CD14-positive monocyte (primary cell): ENCODE results near the gene RFNG. TPM values are rescaled to one million over a fixed set of nuclear protein-coding genes. Genes with fewer than 3 reads are reported as not detected.

Source experiments
- DNase-seq, 3 donors: peaks; one replicate each; pipeline ENCODE4 v3.0.0-alpha.2; 2011 to 2022
- H2AFZ ChIP-seq: 2 replicates; pipeline ENCODE4 v1.6.0; 2012; ENCODE audit warnings: mild to moderate bottlenecking, low read depth, low read length, inconsistent platforms; ENCODE audit not compliant: insufficient read depth, poor library complexity, severe bottlenecking
- H3K27ac ChIP-seq, 2 donors: 1 replicate in 1 of 2; 2 replicates in 1 of 2; pipeline ENCODE4 v1.5.1; 2012 to 2013; ENCODE audit warnings: low read length in 2 of 2, control low read depth in 1 of 2, inconsistent platforms in 1 of 2, low read depth in 1 of 2, mild to moderate bottlenecking in 1 of 2
- H3K27me3 ChIP-seq, 2 donors: one replicate each; pipeline versions ENCODE4 v1.6.0 to v1.6.1; 2011 to 2013; ENCODE audit warnings: low read length in 2 of 2; ENCODE audit not compliant: control insufficient read depth in 2 of 2, insufficient read depth in 2 of 2
- H3K36me3 ChIP-seq, 2 donors: replicated peaks in 1 of 2; 1 replicate in 1 of 2; 2 replicates in 1 of 2; pipeline versions ENCODE4 v1.5.1 to v1.6.1; 2012 to 2013; ENCODE audit warnings: low read length in 2 of 2, control low read depth in 1 of 2, inconsistent platforms in 1 of 2, mild to moderate bottlenecking in 1 of 2; ENCODE audit not compliant: insufficient read depth in 2 of 2, control insufficient read depth in 1 of 2
- H3K4me1 ChIP-seq, 2 donors: 1 replicate in 1 of 2; 2 replicates in 1 of 2; pipeline versions ENCODE4 v1.5.1 to v1.6.1; 2012 to 2013; ENCODE audit warnings: low read length in 2 of 2, control low read depth in 1 of 2, inconsistent platforms in 1 of 2, mild to moderate bottlenecking in 1 of 2, moderate library complexity in 1 of 2; ENCODE audit not compliant: insufficient read depth in 2 of 2, control insufficient read depth in 1 of 2
- H3K4me2 ChIP-seq: replicated peaks from 2 replicates; pipeline ENCODE3; 2012; ENCODE audit warnings: low read length, moderate library complexity, mild to moderate bottlenecking; ENCODE audit not compliant: poor library complexity, severe bottlenecking; ENCODE audit errors: extremely low read depth
- H3K4me3 ChIP-seq, 3 experiments: fragments of 200-600 bp in 1 of 3; sonication (generic) in 1 of 3; replicated peaks in 1 of 3; 1 replicate in 2 of 3; 2 replicates in 1 of 3; pipeline ENCODE4 v1.5.1; 2011 to 2013; ENCODE audit warnings: low read length in 3 of 3, mild to moderate bottlenecking in 3 of 3, control low read depth in 2 of 3, low read depth in 2 of 3, inconsistent platforms in 1 of 3, moderate library complexity in 1 of 3
- H3K79me2 ChIP-seq: 2 replicates; pipeline ENCODE4 v1.6.0; 2012; ENCODE audit warnings: mild to moderate bottlenecking, control low read depth, inconsistent platforms, low read length, moderate library complexity; ENCODE audit not compliant: insufficient read depth
- H3K9ac ChIP-seq: 2 replicates; pipeline ENCODE4 v1.6.0; 2017; ENCODE audit warnings: low read length, mild to moderate bottlenecking; ENCODE audit not compliant: insufficient read depth, poor library complexity, severe bottlenecking
- H3K9me3 ChIP-seq, 2 donors: replicated peaks in 1 of 2; 1 replicate in 1 of 2; 2 replicates in 1 of 2; pipeline versions ENCODE4 v1.5.1 to v1.6.1; 2012 to 2013; ENCODE audit warnings: low read length in 2 of 2, control low read depth in 1 of 2; ENCODE audit not compliant: control insufficient read depth in 1 of 2, insufficient read depth in 1 of 2
- H4K20me1 ChIP-seq: 2 replicates; pipeline ENCODE4 v1.6.0; 2012; ENCODE audit warnings: mild to moderate bottlenecking, low read length, control low read depth, moderate library complexity; ENCODE audit not compliant: insufficient read depth
- H3K27ac Mint-ChIP-seq, 7 donors: one replicate each; pipeline ENCODE4 v1.8.0; 2020; ENCODE audit warnings: mild to moderate bottlenecking in 7 of 7, mixed read lengths in 7 of 7, moderate library complexity in 6 of 7, inconsistent platforms in 2 of 7
- H3K27me3 Mint-ChIP-seq, 3 donors: one replicate each; pipeline ENCODE4 v1.8.0; 2021 to 2022; ENCODE audit warnings: low read depth in 3 of 3, mild to moderate bottlenecking in 3 of 3, mixed read lengths in 3 of 3, moderate library complexity in 3 of 3, inconsistent platforms in 1 of 3
- H3K36me3 Mint-ChIP-seq, 2 donors: one replicate each; pipeline ENCODE4 v1.8.0; 2020; ENCODE audit warnings: mixed read lengths in 2 of 2, inconsistent platforms in 1 of 2, mild to moderate bottlenecking in 1 of 2
- H3K4me1 Mint-ChIP-seq: one replicate; pipeline ENCODE4 v1.8.0; 2020; ENCODE audit warnings: mild to moderate bottlenecking, mixed read lengths
- H3K4me3 Mint-ChIP-seq, 2 donors: one replicate each; pipeline ENCODE4 v1.8.0; 2020; ENCODE audit warnings: mild to moderate bottlenecking in 2 of 2, mixed read lengths in 2 of 2, moderate library complexity in 1 of 2
- H3K9me3 Mint-ChIP-seq, 7 donors: one replicate each; pipeline ENCODE4 v1.8.0; 2020 to 2022; ENCODE audit warnings: mixed read lengths in 7 of 7, mild to moderate bottlenecking in 6 of 7, moderate library complexity in 6 of 7, inconsistent platforms in 2 of 7
- WGBS: methylation state at CpG from one replicate; pipeline ENCODE4 v1.1.5; 2013; ENCODE audit warnings: missing lambda C conversion rate; ENCODE audit not compliant: insufficient coverage; 5-methylcytosine and 5-hydroxymethylcytosine counted together
- intact Hi-C, 2 donors: fragments of 100-400 bp; cut with micrococcal nuclease; formaldehyde crosslinking; loops; one replicate each; pipeline versions ENCODE4 v1.15.0 to v1.15.1; 2023
- polyA plus RNA-seq, 3 donors: library from polyadenylated mRNA; depleted of rRNA in 1 of 3; unstranded in 2 of 3; stranded (reverse) in 1 of 3; fragments of 300-500 nt in 2 of 3; fragments of >200 nt in 1 of 3; fragmentation: Illumina TruSeq in 2 of 3; gene quantifications; 1 replicate in 2 of 3; 2 replicates in 1 of 3; pipeline ENCODE4 v1.2.3, GENCODE V29; 2012 to 2021
- TF ChIP-seq, protein P1 (sequence below): fragments of 200-600 bp; IDR thresholded peaks from one replicate; pipeline ENCODE4 v1.8.0; 2022; ENCODE audit warnings: antibody characterized with exemption, mild to moderate bottlenecking

The RFNG gene
- polyA plus RNA-seq, 3 donors = 1.5 to 32.4 (median 4.1) TPM

DNA sequence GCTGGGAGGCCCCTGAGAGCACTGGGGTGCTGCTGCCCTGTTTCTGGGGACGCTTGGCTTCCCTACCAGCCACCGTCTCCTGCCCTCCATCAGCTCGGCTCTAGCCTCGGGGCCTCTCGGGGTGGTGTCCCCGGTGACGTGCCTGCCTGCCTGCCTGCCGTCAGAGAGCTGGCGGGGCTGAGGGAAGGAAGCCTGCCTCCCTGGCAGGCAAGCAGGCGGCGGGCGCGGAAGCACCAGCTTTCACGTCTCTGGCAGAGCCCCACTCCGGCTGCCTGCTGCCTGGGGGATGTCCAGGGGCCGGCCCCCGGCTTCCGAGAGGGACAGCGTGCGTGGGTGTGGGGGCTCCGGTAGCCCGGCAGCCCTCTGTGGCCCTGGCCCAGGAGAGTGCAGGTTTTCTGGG lies 38.3 kb downstream of the RFNG start:
- TF ChIP-seq, protein P1, sequence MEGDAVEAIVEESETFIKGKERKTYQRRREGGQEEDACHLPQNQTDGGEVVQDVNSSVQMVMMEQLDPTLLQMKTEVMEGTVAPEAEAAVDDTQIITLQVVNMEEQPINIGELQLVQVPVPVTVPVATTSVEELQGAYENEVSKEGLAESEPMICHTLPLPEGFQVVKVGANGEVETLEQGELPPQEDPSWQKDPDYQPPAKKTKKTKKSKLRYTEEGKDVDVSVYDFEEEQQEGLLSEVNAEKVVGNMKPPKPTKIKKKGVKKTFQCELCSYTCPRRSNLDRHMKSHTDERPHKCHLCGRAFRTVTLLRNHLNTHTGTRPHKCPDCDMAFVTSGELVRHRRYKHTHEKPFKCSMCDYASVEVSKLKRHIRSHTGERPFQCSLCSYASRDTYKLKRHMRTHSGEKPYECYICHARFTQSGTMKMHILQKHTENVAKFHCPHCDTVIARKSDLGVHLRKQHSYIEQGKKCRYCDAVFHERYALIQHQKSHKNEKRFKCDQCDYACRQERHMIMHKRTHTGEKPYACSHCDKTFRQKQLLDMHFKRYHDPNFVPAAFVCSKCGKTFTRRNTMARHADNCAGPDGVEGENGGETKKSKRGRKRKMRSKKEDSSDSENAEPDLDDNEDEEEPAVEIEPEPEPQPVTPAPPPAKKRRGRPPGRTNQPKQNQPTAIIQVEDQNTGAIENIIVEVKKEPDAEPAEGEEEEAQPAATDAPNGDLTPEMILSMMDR = no peak
- Mint-ChIP-seq H3K36me3 (peaks cover 2 to 21% of the 10 kb centered on the region in 2 donors), H3K4me3 (no peak overlapping the region), H3K27ac (no peak overlapping the region), H3K27me3 (peaks cover 0 to 2% (median 2%) of the 10 kb centered on the region in 3 donors), H3K9me3 (no peaks in the 10 kb centered on the region), H3K4me1 (no peaks in the 10 kb centered on the region)
- no peak for DNase-seq
- Histone ChIP-seq H2AFZ (no peak overlapping the region), H3K27ac (no peak overlapping the region), H3K4me1 (no peaks in the 10 kb centered on the region), H3K9me3 (no peaks in the 10 kb centered on the region), H3K79me2 (no peaks in the 10 kb centered on the region), H3K27me3 (no peaks in the 10 kb centered on the region), H3K36me3 (peaks cover 16 to 17% of the 10 kb centered on the region in 2 donors), H3K4me2 (no peak overlapping the region), H4K20me1 (no peaks in the 10 kb centered on the region), H3K4me3 (no peak overlapping the region), H3K9ac (no peak overlapping the region)
- 41% methylated on average over 17 of the region's 22 CpGs for WGBS
- intact Hi-C loops = no loop called here

DNA sequence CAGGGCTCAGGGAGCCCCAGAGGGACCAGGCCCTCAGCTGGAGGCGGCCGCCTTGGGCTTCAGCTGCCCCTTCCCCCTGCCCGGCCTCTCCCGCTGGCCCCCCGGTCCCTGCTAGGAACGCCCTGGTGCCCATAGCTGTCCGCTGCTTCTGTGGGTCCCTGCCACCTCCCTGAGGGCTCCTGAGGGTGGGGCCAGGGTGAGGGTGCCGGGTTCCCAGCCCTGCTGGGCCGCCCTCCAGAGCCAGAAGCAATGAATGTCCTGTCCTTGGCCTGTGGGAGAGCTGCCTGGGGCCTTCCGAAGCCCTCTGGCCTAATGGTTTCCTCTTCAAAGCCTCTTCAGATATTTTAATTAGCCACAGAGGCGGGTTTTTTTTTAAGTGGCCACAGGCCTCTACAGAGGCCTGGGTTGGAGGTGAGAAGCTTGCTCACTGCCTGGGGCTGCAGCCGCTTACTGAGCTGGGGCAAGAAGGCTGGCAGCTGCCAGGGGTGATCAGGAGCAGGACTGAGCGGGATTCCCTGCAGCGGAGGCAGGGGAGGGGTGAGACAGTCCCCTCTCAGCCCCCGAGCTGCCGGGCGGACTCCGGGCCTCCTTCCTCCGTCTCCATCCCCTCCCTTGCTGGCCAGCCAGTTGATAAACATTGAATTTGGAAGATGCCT lies 38.8 kb downstream of the RFNG start:
- H3K36me3 Mint-ChIP-seq = peaks cover 2 to 17% of the 10 kb centered on the region in 2 donors
- H3K4me1 Mint-ChIP-seq = no peaks in the 10 kb centered on the region
- no peaks in the 10 kb centered on the region for H3K4me1 ChIP-seq
- intact Hi-C loops = no loop called here
- H3K9me3 ChIP-seq = no peaks in the 10 kb centered on the region
- no peak for DNase-seq
- no peak overlapping the region for H3K4me3 ChIP-seq
- no peaks in the 10 kb centered on the region for H3K27me3 ChIP-seq
- WGBS = 97% methylated on average over 10 of the region's 19 CpGs
- no peak overlapping the region for H2AFZ ChIP-seq
- peak overlapping the region in 1 of 7 donors; percentile 63 for H3K27ac Mint-ChIP-seq
- H3K27ac ChIP-seq = no peak overlapping the region
- no peak overlapping the region for H3K4me2 ChIP-seq
- H3K27me3 Mint-ChIP-seq = peaks cover 0 to 2% (median 2%) of the 10 kb centered on the region in 3 donors
- no peaks in the 10 kb centered on the region for H3K79me2 ChIP-seq
- H3K36me3 ChIP-seq = peaks cover 11 to 16% of the 10 kb centered on the region in 2 donors
- H3K4me3 Mint-ChIP-seq = no peak overlapping the region
- no peak overlapping the region for H3K9ac ChIP-seq
- no peaks in the 10 kb centered on the region for H4K20me1 ChIP-seq
- TF ChIP-seq, protein P1 = no peak
- H3K9me3 Mint-ChIP-seq = no peaks in the 10 kb centered on the region
